GM19328 (cell line): ENCODE data around the gene COLEC12.

Experiments
- ATAC-seq: cut with Tn5 transposase; IDR thresholded peaks from one replicate; pipeline ENCODE4 v1.9.1; 2021; ENCODE audit warnings: mild to moderate bottlenecking, moderate library complexity; ENCODE audit not compliant: unreplicated experiment

Gene COLEC12

GRCh38 chr18:506801-507200, 6.3 kb upstream of the COLEC12 start:
- no peak for ATAC-seq

- ATAC-seq = no peak
Measured at GRCh38 chr18:506264-506663, 5.8 kb upstream of the COLEC12 start.

DNA sequence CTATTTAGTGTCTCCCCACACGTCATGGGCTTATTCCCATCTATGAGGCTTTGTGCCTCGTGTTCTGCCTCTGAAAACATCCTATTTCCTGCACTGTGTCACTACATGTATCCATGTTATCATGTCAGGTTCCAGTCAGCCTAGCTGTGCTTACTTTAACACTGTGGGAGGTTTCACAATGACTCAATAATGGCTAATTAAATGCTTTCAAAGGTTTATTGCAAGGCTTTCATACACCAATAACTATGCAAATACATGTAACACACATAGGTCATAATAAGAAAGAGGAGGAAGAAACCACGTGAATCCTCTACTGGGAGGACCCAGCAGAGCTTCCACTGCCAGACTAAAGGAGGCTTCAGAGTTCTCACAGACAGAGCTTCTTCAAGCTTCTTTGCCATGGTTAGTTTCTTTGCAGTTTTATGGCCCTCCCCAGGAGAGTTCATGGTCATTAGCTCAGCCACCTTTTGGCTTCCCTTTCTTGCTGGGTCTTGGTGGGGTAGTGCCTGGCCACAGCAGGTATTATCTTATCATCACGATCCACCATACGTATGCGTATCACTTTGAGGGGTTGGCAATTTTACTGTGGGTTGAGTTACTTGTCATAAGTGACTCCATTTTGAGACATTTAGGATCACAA, 5.1 kb upstream of the COLEC12 start:
- peak; percentile 89 for ATAC-seq

GRCh38 chr18:501406-501714, 859 bp upstream of the COLEC12 start:
- ATAC-seq = no peak

- no peak for ATAC-seq
Measured at GRCh38 chr18:499776-500631, 497 bp downstream of the COLEC12 start.

GRCh38 chr18:498931-499775, 1.3 kb downstream of the COLEC12 start:
- no peak for ATAC-seq

GRCh38 chr18:497688-498087, 2.8 kb downstream of the COLEC12 start:
- ATAC-seq = no peak

GRCh38 chr18:495452-495851, 5.0 kb downstream of the COLEC12 start:
- no peak for ATAC-seq

DNA sequence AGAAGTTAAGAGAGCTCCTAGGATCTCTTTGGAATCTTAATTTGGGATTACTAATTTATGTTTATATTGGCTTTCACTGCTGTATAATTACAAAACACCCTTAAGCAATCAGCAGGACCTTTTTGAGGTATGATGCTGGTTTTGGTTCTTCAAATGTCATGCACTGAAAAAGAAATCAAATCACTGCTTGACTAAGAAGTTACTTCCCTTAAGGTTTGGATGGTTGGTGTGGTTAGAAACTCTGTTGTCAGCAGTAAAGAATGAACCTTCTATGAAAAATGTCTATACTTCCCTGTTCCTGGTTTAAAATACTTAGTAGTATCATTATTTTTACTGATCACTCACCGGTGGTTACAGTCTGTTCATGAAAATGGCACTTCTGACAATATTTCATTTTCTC, 5.5 kb downstream of the COLEC12 start:
- no peak for ATAC-seq

DNA sequence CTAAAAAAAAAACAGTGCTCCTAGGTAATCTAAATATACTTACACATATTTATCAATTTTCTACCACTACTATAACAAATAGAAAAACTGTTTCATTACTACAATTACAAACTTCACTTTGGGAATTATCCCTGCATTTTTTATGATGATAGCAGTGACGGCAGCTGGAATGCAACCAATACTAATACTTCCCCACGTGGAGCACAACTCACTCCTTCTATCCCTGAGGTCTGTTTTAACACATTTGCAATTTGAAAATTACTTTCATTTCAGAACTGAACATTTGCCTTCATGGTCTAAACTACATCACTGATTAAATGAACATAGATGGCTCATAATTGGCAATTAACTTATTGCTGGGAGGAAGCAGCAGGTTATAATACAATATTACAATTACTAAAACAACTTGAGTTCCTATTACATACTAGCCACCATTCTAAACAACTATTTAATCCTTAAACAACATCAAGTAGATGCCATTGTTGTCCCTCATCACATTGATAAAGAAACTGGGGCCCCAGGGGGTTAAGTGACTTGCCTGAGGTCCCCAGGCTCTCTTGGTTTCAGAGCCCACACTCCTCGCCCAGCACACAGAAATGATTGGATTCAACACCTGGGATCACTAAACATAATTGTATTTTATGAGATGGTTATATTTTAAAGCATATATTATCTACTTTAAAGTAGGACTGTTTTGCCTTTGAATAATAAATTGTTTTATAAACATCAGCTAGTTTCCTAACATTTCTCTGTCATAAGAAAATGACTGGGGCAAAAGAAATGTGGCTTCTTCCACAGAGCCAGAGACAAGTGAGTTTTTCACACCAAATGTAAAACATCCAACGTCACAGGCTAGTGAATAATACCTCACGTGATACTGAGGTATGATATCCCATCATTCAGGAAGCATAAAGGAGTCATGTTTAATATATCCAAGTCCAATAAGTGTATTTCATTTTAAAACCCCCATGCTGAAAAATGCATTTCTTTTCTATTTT, 6.2 kb downstream of the COLEC12 start:
- no peak for ATAC-seq

DNA sequence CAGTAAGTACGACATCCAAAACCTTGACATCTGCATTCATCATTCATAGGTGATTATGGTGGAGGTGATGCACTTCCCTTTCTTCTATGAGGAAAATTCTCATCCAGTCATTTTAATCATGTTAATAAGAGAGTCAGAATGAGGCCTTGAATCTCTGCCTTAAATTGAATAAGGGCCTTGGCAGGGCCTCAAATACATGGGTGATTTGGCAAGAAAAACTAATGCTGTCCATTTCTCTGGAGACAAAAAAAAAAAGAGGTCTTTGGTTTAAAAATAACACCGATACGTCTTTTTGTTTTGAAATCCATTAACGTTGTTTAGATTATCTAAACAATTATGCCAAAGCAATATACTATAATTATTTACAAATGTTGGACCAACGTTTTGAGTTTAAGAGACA, 8.1 kb downstream of the COLEC12 start:
- no peak for ATAC-seq

DNA sequence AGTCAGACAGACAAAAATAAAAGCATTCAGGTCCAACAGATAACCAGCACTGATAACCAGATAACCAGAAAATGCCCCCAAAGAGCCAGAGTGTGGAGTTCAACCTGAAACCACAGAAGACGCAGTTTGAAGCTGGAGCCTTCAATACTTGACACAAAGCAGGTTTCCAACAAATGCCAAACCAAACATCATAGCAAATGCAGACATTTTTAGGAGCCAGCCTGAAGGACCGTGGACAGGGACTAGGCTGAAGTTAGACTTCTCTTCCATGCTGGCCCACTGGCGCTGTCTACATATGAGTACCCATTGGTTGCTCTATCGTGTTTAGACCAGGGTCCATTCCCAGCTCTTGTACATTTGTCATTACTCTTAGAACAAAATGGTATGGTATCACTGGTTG, 9.9 kb downstream of the COLEC12 start:
- no peak for ATAC-seq

- no peak for ATAC-seq
Measured at GRCh38 chr18:490024-490366, 10.5 kb downstream of the COLEC12 start.

- ATAC-seq = no peak
Measured at GRCh38 chr18:489244-490023, 11.1 kb downstream of the COLEC12 start.

DNA sequence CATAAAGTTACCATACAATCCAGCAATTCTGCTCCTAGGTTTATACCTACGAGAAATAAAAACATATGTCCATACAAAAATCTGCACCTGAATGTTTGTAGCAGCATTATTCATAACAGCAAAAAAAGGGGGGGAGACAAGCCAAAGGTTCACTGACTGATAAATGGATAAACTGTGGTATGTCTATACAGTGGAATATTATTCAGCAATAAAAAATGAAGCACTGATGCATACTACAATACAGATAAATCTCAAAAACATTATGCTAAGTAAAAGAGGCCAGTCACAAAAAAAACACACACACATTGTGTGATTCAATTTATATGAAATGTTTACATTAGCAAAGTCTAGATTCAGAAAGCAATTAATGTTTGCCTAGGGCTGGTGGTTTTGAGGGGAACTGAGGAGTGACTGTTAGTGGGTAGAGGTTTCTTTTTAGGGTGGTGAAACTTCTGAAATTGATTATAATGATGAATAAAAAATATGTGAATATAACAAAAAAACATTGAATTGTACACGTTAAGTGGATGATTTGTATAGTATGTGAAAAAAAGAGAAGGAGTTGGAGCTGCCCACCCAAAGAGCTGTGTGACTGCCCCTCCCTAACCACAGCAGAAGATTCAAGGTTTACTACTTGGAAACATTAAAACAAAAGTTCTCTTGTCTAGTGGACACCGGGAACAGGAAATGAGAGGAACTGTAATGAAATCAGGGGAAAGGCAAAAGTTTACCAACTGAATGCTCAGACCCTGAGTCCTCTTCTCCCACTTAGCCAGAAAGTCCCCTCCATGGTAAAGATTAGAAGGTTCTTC, 13.4 kb downstream of the COLEC12 start:
- no peak for ATAC-seq

DNA sequence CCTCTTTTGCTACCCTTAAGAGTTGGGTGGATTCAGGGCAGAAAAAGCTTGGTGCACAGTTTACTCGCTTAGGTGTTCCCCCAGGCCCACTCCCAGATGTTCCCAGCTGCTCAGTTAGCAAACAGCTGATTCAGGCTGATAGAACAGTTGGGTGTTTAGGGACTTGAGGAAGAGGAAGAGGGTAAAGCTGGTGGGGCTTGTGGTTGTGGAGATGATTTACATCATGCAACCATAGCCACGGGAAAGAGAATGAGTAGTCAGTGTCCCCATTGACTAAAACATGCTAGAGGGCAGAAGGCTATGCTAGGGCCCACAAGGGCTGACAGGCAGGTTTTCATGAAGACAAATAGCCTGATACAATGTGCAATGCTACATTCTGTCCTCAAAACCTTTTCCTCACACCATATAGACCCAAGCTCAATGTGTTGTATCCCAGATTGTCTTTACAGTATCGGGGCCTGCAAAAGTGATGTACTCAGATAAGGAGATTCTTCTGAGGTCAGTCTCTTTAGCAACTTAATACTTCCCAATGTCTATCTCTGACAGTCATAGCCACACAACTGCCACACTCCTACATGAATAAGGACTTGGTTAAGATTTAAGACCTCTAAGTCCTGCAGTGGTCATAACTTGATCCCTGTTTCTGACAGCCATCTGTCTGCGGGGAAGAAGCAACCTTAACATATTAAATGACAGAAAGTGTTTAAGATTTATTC, 15.6 kb downstream of the COLEC12 start:
- no peak for ATAC-seq

DNA sequence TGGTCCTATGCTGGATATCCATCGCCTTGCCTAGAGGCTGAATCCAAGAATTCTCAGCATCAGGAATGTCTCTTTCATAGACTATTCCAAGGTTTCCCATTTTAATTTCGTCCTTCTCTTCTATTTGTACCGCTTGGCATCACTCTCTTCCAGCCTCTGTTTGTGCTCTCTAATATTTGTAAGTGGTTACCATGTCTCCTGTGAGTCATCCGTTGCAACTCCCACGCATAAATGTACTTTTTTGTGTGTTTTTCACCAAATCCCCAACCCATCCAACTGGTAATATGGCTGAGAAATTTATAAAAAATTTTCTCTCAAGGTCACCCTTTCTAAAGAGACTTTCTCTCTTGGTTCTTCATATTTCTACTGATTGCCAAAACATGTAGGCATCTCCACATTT, 21.8 kb downstream of the COLEC12 start:
- no peak for ATAC-seq

GRCh38 chr18:477565-477964, 22.9 kb downstream of the COLEC12 start:
- ATAC-seq = no peak
